ENCODE results near the gene TRDMT1. TPM values are rescaled to one million over a fixed set of nuclear protein-coding genes. Genes with fewer than 3 reads are reported as not detected.

Gene TRDMT1
- polyA plus RNA-seq, 1 donor = 16.9 TPM

DNA sequence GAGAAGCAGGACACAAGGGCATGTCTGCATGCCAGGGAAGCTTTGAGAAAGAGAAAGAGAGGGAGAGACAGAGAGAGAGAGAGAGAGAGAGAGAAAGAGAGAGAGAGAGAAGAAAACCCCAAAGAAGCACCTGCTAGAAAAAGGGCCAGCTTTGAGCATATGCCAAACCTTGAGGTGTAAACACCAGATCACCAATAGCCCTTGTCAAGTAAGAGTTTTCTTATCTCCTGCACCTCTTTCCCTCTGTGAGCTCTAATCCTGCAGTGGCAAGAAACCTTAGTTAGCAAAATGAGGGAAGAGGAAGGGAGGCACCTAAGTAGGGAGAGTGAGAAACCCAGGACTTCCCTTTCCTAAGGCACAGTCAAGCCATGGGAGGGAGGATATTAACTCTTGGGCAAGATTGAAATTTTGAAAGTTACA is 11.3 kb upstream of the TRDMT1 start:
- no peak for DNase-seq

DNA sequence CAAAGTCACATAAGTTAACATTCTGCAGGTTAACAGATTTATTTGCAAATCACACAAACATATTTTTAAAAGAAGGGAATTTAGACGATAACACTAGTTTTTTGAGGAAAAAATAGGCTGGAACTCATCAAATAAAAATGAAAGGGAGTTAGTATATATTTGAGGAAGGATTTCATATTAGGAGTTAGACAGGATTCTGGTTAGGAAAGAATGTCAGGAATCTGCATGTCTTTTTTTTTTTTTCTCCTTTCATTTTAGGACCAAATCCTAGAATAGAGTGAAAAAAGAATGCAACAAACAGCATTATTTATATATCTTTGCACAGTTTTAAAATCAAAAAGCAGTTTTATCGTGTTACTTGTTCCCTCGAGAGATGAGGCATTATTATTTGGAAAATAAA is 8.9 kb upstream of the TRDMT1 start:
- no peak for DNase-seq

- DNase-seq = no peak
These were observed 8.4 kb upstream of the TRDMT1 start for GRCh38 chr10:17209881-17210280.

DNA sequence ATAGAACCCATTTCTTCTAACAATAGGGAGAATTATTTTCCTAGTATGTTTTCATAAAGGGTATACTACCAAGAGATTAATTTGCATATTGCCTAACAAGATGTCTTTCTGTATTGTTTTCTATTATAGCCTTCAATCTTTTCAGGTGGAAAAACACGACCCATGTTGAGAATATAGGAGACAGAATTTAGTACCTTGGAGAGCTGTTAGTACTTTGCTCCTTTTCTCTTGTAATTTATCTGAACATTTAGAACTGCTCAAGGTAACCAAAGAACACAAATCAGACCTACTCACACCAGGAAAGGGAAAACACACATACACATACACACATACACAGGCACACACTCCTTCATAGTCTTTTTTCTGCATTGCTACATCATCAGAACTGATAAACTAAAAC is 7.8 kb upstream of the TRDMT1 start:
- no peak for DNase-seq

- no peak for DNase-seq
These were observed 7.0 kb upstream of the TRDMT1 start for GRCh38 chr10:17208476-17208875.

GRCh38 chr10:17206210-17206709 is 4.8 kb upstream of the TRDMT1 start:
- DNase-seq = no peak

DNA sequence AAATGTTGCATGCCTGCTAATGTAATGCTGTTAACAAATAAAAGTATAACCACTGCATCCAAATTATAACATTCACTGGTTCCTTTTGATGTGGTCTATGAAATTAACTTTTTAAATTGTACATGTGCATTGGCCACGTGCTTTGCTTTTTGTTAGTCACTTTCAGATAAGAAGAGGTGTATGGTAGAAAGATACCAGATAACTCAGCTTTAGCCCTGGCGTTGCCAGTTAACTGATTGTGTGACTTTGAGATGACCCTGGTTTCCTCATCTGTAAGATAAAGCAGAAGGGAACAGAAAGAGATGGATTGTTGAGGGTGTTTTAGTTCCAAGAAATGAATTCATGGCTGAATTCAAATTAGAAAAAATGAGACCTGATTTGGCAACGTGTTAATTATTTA is 1.9 kb upstream of the TRDMT1 start:
- no peak for DNase-seq

- DNase-seq = no peak
These were observed 1.5 kb upstream of the TRDMT1 start for GRCh38 chr10:17202999-17203398.

GRCh38 chr10:17202506-17202905 is 1.0 kb upstream of the TRDMT1 start:
- no peak for DNase-seq

GRCh38 chr10:17201794-17202116 is 283 bp upstream of the TRDMT1 start:
- no peak for DNase-seq

DNA sequence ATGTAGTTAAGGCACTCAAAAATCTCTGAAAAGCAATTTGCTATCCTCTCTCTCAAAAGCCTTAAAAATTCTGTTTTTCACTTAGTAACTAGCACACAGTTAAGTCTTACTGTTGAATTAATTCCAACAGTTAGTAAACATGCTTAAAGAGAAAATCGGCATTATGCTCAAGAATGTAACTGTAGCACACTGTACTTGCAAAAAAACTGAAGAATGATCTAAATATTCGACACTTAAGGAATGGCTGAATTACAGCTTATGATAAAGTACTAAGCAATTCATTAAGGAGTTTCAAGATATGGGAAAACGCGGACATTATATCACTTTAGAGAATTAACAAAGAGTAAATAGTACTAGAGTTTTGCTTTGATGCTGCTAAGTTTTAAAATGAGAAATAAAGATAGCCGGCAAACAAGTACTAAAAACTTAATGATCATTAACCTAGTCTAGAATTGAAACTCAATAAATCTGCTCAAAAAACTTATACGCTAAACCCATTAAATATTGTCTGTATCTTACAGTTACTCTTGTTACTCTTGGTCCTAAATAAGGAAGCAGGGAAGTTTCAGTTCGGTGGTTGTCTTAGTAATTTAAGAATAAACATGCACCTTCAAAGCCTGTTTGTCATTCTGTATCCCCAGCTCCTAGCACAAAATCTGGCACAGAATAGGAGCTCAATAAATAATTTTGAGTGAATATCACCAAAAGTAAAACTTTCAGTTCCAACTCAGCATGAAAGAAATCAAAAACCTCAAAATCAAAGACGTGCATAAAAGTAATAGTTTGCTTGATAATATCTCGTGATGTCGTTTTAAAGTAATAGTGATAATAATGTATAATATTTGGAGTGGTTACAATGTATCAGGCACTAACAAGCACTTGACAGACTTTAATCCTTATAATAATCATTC is 1.2 kb downstream of the TRDMT1 start:
- DNase-seq = peak; percentile 25

DNA sequence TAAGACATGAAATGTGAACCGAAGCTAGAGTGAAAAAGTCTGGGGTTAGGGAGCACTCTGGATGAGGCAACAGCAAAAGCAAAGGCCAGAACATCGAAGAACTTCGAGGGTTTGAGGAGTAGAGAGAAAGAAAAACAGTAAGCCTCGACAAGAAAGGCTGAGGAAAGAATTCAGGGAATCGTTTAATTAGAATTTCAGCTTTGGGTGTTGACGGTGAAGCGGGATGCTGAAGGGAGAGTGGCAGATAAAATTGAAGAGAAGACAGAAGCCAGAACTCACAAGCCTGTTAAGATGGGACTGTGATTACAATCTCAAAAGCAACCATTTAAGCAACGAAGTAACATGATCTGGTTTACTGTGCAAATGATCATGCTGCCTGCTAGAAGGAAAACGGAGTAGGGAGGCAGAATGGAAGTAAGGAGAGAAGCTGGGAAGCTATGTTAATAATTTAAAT is 2.1 kb downstream of the TRDMT1 start:
- DNase-seq = peak; percentile 50

GRCh38 chr10:17196573-17196972 is 4.9 kb downstream of the TRDMT1 start:
- DNase-seq = no peak

DNA sequence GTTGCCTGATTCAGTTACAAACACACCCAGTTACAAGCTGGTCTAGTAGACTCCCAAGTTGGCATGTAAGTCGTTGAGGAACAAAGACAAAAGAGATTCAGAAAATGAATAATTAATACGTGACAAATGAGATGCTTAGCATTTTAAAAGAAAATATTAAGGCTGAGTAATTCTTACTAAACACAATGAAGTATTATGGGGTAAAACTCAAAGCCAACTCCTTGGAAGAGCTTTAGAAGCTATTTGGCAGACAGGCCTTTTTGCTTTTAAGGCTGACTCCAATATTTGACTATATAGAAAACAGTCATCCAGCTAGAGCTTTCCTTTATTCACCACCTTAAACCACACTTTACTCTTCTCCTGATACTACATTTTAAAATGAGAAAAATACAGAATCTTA is 5.4 kb downstream of the TRDMT1 start:
- DNase-seq = no peak

DNA sequence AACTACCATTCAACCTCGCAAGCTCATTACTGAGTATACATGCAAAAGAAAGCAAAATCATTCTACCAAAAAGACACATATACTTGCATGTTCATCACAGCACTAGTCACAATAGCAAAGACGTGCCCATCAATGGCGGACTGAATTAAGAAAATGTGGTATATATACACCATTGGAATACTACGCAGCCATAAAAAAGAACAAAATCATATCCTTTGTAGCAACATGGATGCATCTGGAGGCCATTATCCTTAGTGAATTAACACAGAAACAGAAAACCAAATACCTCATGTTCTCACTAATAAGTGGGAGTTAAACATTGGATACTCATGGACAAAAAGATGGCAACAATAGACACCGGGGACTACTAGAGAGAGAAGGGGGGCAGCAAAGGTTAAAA is 6.4 kb downstream of the TRDMT1 start:
- DNase-seq = no peak

DNA sequence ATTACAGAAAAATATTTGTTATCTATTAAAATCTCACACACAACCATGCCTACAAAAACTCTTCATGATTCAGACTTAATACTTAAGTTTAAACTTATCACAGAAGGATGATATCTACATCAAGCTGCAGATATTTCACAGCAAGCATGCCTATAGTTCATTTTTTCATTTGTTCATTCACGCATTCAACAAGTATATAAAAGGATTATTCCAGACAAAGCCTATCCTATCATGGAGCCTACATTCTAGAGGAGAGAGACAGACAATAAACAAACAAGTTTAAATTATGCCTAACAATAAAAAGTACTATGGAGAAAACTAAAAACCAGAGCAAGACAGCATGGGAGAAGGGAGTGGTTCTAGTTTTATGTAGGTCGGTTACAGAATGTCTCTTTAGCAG is 10.9 kb downstream of the TRDMT1 start:
- DNase-seq = no peak

DNA sequence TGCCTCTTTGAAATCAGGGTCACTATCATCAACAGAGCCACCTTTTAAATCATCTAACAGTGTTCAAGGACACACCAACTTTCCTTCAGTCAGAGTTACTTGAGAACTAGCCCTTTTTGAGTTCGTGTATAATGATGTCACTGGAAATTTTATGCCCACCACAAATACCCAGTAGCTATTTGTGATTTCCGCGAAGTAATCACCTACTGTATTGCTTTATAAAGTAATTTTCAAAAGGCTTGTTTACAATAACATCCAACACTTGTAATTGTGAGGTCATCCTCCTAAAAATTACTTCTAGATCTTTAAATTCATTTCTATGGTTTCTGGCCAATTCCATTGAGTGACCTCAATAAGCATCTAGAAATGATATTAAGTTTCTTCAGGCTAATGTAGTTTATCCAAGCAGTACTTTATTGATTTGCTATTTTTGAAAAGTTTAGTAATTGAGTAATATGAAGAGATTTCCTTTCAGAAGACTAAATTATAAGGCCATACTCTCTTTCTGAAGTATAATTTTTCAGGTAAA is 12.8 kb downstream of the TRDMT1 start:
- no peak for DNase-seq

GRCh38 chr10:17185873-17186272 is 15.6 kb downstream of the TRDMT1 start:
- DNase-seq = no peak

GRCh38 chr10:17183110-17183509 is 18.4 kb downstream of the TRDMT1 start:
- DNase-seq = no peak

DNA sequence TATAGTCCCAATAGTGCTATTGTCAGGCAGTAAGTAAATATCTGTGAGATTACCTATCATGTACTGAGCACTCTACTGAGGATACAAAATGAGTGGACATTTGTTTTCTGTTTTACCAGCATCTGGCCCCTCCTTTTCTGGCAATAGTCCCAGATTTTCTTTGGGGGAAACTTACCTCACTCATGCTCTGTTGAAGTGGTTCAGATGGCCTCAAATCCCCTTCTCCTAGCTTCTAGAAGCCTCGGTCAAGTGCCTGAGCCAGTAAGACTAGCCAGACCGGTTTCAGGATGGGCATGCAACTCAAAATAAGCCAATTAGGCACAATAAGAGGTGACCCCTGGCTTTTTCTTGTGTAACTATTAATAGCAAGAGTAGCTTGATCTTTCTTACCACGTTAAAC is 19.7 kb downstream of the TRDMT1 start:
- DNase-seq = peak; percentile 14

GRCh38 chr10:17181110-17181509 is 20.4 kb downstream of the TRDMT1 start:
- no peak for DNase-seq

- DNase-seq = no peak
These were observed 22.5 kb downstream of the TRDMT1 start for GRCh38 chr10:17179002-17179401.

GRCh38 chr10:17178006-17178405 is 23.5 kb downstream of the TRDMT1 start:
- no peak for DNase-seq

DNA sequence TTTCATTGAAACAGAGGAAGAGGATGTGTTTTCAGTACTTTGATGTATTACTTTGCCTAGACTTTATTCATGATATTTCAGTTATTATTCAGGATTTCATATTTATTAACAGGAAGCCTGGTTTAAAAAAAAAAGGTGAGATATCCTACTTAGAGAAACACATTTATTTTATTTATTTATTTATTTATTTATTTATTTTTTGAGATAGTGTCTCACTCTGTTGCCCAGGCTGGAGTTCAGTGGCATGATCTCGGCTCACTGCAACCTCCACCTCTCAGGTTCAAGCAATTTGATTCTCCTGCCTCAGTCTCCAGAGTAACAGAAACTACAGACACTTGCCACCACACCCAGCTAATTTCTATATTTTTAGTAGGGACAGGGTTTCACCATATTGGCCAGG is 24.5 kb downstream of the TRDMT1 start:
- DNase-seq = no peak

All from left kidney (tissue), 2 donors.